NCI-H524 treated with DMSO at 0.1 percent for 48 hours (cell line): Measurements from ENCODE around the gene ACKR2.

Experiments
- DNase-seq: peaks from one replicate; lab custom pipeline; 2025; lab: John Stamatoyannopoulos, UW

ACKR2 gene

DNA sequence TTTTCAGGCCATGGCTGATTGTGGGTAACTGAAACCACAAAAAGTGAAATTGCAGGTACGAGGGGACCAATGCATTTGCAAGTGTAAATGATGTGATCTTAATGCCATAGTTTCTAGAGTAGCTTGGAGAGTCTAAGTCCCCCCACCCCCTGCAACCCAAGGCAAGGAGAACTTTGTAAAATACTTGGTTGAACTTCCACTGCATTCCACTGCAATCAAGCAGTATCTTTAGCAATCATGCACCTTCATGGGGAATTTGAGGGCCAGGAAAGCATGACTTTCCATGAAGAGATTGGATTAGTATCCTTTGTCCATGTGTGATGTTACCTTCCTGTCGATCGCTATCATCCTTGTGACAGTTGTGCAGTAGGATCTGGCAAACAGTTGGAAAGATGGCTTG, 77.8 kb downstream of the ACKR2 start:
- DNase-seq: no peak

DNA sequence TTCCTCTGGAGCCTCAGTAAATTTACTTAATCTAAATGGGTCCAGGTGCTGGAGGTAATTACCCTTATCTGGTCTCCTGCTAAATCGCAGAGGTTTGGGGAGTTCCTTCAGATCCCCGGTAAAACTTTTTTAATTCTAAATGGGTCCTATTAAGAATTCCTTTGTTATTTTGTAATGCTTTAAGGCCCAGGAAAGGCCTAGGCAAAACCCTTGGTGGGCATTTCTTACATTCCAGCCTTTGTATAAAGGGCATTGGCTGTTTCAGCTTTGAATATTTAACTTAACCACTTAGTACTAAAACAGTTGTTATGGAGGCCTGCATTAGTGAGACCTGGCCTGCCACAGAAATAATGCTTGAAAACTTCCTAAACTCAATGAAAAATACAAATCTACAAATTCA, 81.8 kb downstream of the ACKR2 start:
- no peak for DNase-seq

DNA sequence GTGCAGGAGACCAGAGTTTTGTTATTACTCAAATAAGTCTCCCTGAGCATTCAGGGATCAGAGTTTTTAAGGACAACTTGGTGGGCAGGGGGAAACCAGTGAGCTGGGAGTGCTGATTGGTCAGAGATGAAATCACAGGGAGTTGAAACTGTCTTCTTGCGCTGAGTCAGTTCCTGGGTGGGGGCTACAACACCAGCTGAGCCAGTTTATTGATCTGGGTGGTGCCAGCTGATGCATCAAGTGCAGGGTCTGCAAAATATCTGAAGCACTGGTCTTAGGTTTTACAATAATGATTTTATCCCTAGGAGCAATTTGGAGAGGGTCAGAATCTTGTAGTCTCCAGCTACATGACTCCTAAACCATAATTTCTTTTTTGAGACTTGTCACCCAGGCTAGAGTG, 82.9 kb downstream of the ACKR2 start:
- DNase-seq: no peak

- no peak for DNase-seq
Observed at GRCh38 chr3:42892807-42893206, 83.6 kb downstream of the ACKR2 start.

DNA sequence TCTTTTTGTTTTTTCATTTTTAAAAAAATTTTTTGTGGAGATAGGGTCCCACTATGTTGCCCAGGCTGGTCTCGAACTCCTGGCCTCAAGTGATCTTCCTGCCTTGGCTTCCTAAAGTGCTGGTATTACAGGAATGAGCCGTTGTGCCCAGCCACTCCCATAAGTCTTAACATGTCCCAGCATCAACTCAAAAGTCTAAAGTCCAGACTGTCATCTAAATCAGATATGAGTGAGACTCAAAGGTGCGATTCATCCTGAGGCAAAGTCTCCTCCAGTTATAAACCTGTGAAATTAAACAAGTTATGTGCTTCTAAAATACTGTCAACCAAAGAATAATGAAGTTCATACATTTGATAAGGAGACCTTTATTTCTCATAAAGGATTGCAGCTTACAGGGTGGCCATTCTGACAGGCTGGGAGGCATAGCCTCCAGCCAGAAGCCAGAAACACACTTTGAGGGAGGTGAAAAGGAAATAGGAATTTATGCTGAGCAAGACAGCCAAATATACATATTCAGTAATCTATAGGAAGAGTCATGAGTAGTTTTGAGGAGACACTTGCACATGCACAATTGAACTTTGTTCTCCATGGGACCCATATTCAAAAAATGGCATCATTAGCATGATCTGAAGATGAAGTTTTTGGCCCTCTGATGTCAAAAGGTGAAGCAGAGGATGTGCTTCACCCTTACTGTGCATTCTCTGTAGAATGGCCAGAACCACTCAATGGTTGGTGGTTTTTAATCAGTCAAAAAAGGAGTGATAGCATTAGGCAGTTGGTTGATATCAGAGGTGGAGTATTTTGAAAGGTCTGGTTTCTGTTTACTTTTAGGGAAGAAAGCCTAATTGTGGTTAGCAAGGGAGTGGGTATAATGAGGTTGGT, 85.7 kb downstream of the ACKR2 start:
- no peak for DNase-seq

DNA sequence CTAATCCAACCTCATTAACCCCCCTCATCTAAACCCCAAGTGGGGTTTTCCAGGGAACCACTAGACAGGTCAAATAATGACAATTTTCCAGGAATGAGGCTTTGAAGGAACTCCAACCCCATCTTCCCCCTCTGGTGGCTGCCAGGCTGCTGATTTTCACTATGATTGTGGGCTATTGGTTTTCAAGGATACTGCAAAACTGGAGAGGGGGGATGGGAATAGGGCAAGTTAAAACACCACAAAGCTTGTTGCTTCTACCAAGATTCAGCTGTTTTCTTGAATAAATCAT, 86.3 kb downstream of the ACKR2 start:
- DNase-seq: no peak

DNA sequence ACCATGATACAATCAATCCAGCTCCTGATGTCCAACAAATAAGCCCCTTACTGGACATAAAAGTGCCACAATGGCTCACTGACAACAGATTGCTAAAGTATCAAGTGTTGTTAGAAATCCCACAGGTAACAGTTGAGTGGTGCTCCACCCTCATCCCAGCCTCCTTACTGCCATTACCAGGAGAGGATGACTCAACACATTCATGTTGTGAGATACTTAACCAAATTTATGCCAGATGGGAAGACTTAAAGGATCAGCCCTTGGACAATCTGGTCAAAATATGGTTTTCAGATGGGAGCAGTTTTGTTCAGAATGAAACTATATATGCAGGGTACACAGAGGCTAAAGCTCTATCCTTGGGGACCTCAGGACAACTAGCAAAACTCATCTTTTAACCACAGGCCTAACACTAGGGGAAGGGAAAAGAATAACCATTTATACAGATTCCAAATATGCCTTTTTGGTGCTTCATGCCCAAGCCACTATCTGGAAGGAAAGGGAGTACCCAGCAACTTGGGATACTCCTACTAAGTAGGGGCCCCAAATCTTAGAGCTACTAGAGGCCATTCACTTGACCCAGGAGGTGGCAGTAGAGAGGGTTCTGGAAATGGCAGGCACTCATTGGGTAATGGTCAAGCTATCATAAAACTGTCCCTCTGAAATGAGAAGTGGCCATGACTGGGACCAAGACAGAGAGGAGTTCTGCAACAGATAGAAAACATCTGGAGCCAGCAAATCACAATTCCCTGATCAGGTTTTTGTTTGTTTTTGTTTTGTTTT, 89.8 kb downstream of the ACKR2 start:
- peak; percentile 98 for DNase-seq

- peak; percentile 60 for DNase-seq
Observed at GRCh38 chr3:42900226-42901072, 91.2 kb downstream of the ACKR2 start.

DNA sequence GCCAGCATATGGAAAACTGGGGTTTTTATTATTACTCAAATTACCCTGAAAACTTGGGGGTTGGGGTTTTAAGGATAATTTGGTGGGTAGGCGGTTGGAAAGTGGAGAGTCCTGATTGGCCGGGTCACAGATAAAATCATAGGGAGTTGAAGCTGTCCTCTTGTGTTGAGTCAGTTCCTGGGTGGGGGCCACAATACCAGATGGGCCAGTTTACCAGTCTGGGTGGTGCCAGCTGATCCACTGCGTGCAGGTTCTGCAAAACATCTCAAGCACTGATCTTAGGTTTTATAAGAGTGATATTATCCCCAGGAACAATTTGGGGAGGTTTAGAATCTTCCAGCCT, 91.8 kb downstream of the ACKR2 start:
- peak; percentile 79 for DNase-seq

- DNase-seq: no peak
Observed at GRCh38 chr3:42902257-42902656, 93.0 kb downstream of the ACKR2 start.

- DNase-seq: no peak
Observed at GRCh38 chr3:42904076-42904475, 94.8 kb downstream of the ACKR2 start.

GRCh38 chr3:42905740-42906069, 96.5 kb downstream of the ACKR2 start:
- no peak for DNase-seq

DNA sequence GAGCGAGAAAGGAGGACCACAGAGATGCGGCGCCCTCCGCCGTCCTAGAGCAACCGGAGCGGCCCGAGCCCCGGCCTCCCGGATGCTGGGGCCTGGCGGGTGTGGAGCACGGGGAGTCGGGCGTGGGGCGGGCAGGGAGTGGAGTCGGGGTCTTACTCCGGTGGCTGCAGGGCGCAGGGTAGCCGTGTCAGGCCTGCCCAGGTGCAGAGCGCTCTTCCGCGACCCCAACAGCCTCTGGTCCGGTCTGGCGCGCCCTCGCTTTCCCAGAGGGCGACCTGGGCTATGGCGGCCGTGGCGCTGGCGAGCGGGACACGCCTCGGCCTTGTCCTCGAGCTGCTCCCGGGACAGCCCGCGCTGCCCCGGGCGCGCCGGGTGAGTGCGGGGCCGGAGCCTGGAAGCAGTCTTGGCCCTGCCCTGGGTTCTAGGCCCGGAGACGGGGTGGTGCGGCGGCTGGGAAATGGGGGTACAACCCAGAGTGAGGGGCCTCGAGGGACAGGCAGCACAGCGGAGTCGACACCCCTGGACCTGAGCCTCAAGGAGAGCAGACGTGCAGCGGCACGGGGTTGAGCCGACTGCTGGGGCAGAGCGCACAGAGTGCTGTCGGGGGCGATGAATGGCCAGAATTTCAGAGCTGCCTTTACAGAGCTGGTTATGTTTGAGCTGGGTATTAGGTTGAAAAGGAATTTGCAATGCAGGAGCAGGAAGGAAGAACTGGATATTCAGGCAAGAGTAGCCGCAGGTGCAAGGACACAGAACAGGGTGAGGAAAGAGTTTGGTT, 97.0 kb downstream of the ACKR2 start, which contains the start of gene ZNF662:
Gene ZNF662 (plus strand): TSS at position 73 of the 778 bp plus-strand sequence. CDS start 1,973 bp downstream, outside the sequence.
- no peak for DNase-seq

DNA sequence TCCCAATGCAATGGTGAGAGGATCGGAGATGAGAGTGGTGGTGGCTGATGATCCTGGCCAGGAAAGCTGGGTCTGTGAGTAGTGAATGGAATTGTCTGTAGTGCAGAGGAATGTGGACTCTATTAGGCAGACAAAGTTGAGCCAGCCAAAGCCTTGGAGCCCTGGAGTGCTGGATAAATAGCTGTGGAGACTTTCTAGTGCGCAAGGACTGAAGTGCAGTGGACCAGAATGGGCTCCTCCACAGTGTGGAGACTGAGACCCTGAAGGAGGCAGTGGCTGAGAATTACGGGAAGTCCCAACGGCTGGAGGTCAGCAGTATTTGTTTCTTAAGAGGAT, 97.6 kb downstream of the ACKR2 start:
- DNase-seq: no peak

DNA sequence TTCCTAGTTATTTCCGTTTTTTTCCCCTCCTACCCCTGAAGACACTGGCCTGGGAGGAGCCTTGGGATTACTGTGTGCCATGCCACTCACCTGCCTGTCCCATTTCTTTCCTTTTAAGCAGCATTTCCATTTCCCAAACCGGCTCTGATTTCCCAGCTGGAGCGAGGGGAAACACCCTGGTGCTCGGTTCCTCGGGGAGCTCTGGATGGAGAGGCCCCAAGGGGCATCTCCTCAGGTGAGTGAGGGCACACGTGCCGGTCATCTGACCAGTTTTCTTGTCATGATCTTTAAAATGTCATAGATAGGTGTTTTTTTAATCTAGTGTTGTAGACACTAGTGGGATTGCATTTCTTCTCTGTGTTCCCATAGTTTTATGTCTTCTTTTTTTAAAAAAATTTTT, 99.4 kb downstream of the ACKR2 start:
- DNase-seq: no peak

GRCh38 chr3:42911551-42911950, 102.3 kb downstream of the ACKR2 start:
- DNase-seq: no peak

- DNase-seq: no peak
Observed at GRCh38 chr3:42914771-42915515, 105.7 kb downstream of the ACKR2 start.
